Suprapubic skin (tissue), 3 donors: Measurements from ENCODE around the gene NPIPB6.

Experiments
- CTCF ChIP-seq, 2 donors: fragments of 200-600 bp in 1 of 2; fragments of 450-650 bp in 1 of 2; sonication (generic) in 1 of 2; IDR thresholded peaks; one replicate each; pipeline ENCODE4 v1.5.1; 2016 to 2019; ENCODE audit warnings: antibody characterized with exemption in 2 of 2, mild to moderate bottlenecking in 1 of 2, moderate library complexity in 1 of 2
- EP300 ChIP-seq: sonication (generic); formaldehyde crosslinking; IDR thresholded peaks from one replicate; pipeline ENCODE4 v1.6.1; 2017; ENCODE audit warnings: antibody characterized with exemption

- no peak for TF ChIP-seq CTCF (IDR thresholded peaks at IDR 0.05)
- no peak for TF ChIP-seq EP300
Measured at GRCh38 chr16:28293601-28293960, 69.7 kb downstream of the NPIPB6 start.
